HEK293T (cell line): ENCODE results near the gene CAPN3.

Experiments
- BHLHE40 ChIP-seq: fragments of 450-650 bp; IDR thresholded peaks from 2 replicates; pipeline ENCODE4 v1.6.1; 2016; ENCODE audit warnings: mild to moderate bottlenecking, moderate library complexity, borderline replicate concordance
- FOXA1 ChIP-seq: fragments of 450-650 bp; IDR thresholded peaks from 2 replicates; pipeline ENCODE4 v1.6.1; 2016; ENCODE audit warnings: mild to moderate bottlenecking
- FOXK2 ChIP-seq: fragments of 450-650 bp; IDR thresholded peaks from 2 replicates; pipeline ENCODE4 v1.6.1; 2016; ENCODE audit warnings: mild to moderate bottlenecking
- HDGF ChIP-seq: fragments of 450-650 bp; IDR thresholded peaks from 2 replicates; pipeline ENCODE4 v1.6.1; 2017; ENCODE audit warnings: antibody characterized with exemption, borderline replicate concordance
- LEF1 ChIP-seq: fragments of 450-650 bp; IDR thresholded peaks from 2 replicates; pipeline ENCODE4 v1.6.1; 2017; ENCODE audit warnings: mild to moderate bottlenecking, borderline replicate concordance
- PKNOX1 ChIP-seq: fragments of 450-650 bp; IDR thresholded peaks from 2 replicates; pipeline ENCODE4 v1.6.1; 2016
- SP1 ChIP-seq: fragments of 450-650 bp; IDR thresholded peaks from 2 replicates; pipeline ENCODE4 v1.6.1; 2017
- SUZ12 ChIP-seq: fragments of 450-650 bp; IDR thresholded peaks from 2 replicates; pipeline ENCODE4 v1.6.1; 2016; ENCODE audit warnings: mild to moderate bottlenecking
- TARDBP ChIP-seq: fragments of 450-650 bp; IDR thresholded peaks from 2 replicates; pipeline ENCODE4 v1.6.1; 2016

GRCh38 chr15:42345504-42345903 is 13.8 kb upstream of the CAPN3 start:
- TF ChIP-seq LEF1 (no peak), BHLHE40 (no peak), SP1 (no peak), FOXA1 (no peak), SUZ12 (no peak), FOXK2 (no peak), HDGF (no peak), PKNOX1 (no peak), TARDBP (no peak)
